HCT116 (cell line): ENCODE data around the gene EDEM1. TPM values are rescaled to one million over a fixed set of nuclear protein-coding genes. Genes with fewer than 3 reads are reported as not detected.

Experiments
- ATAC-seq: fragments of 200-7000 bp; cut with Tn5 transposase; 2 replicates; pipeline ENCODE4 v1.9.1; 2020; ENCODE audit warnings: mild to moderate bottlenecking, moderate library complexity
- BruUV-seq: library from RNA; stranded (reverse); fragments of 400-500 nt; replicated peaks from 2 replicates; lab custom pipeline; 2021; lab: Mats Ljungman, UMichigan
- CTCF ChIA-PET: fragments of 300-600 bp; sonication (Branson Sonifier 250); formaldehyde crosslinking; loops from one replicate; lab custom pipeline; 2021; ENCODE audit warnings: antibody characterized with exemption; lab: Charles Lee
- POLR2A ChIA-PET: fragments of 300-600, 350-600 bp; sonication (Branson Sonifier 250); formaldehyde crosslinking; loops from one replicate; lab custom pipeline; 2021; ENCODE audit warnings: antibody characterized with exemption; lab: Charles Lee
- RAD21 ChIA-PET, 2 experiments: fragments of 300-600 bp; sonication (Branson Sonifier 250); formaldehyde crosslinking; loops; one replicate each; lab custom pipeline; 2023; ENCODE audit warnings: low total read pairs in 2 of 2; ENCODE audit not compliant: uncharacterized antibody in 2 of 2, unreplicated experiment in 2 of 2, low non-redundant PET in 1 of 2; lab: Charles Lee
- DNase-seq: peaks from one replicate; pipeline ENCODE4 v3.0.0-alpha.2; 2010; ENCODE audit warnings: low read depth, low spot score
- H2AFZ ChIP-seq: fragments of 200-600 bp; shearing (Covaris generic), sonication (generic); 2 replicates; pipeline ENCODE4 v1.6.1; 2017; ENCODE audit warnings: low read depth, mixed run types, mixed read lengths, antibody characterized with exemption, low read length; ENCODE audit not compliant: poor library complexity, severe bottlenecking
- H3K27ac ChIP-seq: 2 replicates; pipeline ENCODE4 v1.5.1; 2012; ENCODE audit warnings: low read depth, low read length
- H3K27me3 ChIP-seq: fragments of 200-600 bp; sonication (generic); 2 replicates; pipeline ENCODE4 v1.6.1; 2016; ENCODE audit warnings: mixed run types, low read length, mixed read lengths; ENCODE audit not compliant: insufficient read depth
- H3K36me3 ChIP-seq, 2 experiments: fragments of 200-500 bp in 1 of 2; fragments of 200-600 bp in 1 of 2; sonication (Bioruptor generic) in 1 of 2; sonication (generic) in 1 of 2; 2 replicates each; pipeline versions ENCODE4 v1.5.1 to v1.6.1; 2014 to 2016; ENCODE audit warnings: low read length in 2 of 2, inconsistent platforms in 1 of 2, mixed read lengths in 1 of 2, mixed run types in 1 of 2; ENCODE audit not compliant: insufficient read depth in 2 of 2, control insufficient read depth in 1 of 2
- H3K4me1 ChIP-seq, 2 experiments: fragments of 200-600 bp in 1 of 2; sonication (generic) in 1 of 2; 2 replicates each; pipeline versions ENCODE4 v1.5.1 to v1.6.1; 2012 to 2017; ENCODE audit warnings: low read length in 2 of 2, inconsistent platforms in 1 of 2, mild to moderate bottlenecking in 1 of 2, mixed read lengths in 1 of 2, mixed run types in 1 of 2, moderate library complexity in 1 of 2; ENCODE audit not compliant: insufficient read depth in 2 of 2, control insufficient read depth in 1 of 2
- H3K4me2 ChIP-seq: fragments of 200-600 bp; sonication (generic); 2 replicates; pipeline ENCODE4 v1.6.1; 2017; ENCODE audit warnings: mixed run types, low read length, mixed read lengths
- H3K4me3 ChIP-seq, 2 experiments: fragments of 200-600 bp in 1 of 2; sonication (generic) in 1 of 2; replicated peaks in 1 of 2; 2 replicates each; pipeline ENCODE4 v1.5.1; 2011 to 2016; ENCODE audit warnings: low read length in 2 of 2, control low read depth in 1 of 2, low read depth in 1 of 2, mild to moderate bottlenecking in 1 of 2, mixed read lengths in 1 of 2, mixed run types in 1 of 2
- H3K79me2 ChIP-seq: fragments of 200-600 bp; sonication (generic); 2 replicates; pipeline ENCODE4 v1.6.1; 2017; ENCODE audit warnings: mild to moderate bottlenecking, mixed run types, low read length, moderate library complexity, mixed read lengths; ENCODE audit not compliant: insufficient read depth
- H3K9ac ChIP-seq: fragments of 200-600 bp; sonication (generic); 2 replicates; pipeline ENCODE4 v1.6.1; 2016; ENCODE audit warnings: low read length, mixed read lengths
- H3K9me2 ChIP-seq: fragments of 200-600 bp; sonication (generic), shearing (Covaris generic); 2 replicates; pipeline ENCODE4 v1.6.1; 2017; ENCODE audit warnings: mixed run types, mild to moderate bottlenecking, moderate library complexity; ENCODE audit not compliant: insufficient read depth
- H3K9me3 ChIP-seq, 2 experiments: fragments of 200-500 bp in 1 of 2; fragments of 200-600 bp in 1 of 2; sonication (Bioruptor generic) in 1 of 2; sonication (generic) in 1 of 2; 2 replicates each; pipeline ENCODE4 v1.6.1; 2014 to 2017; ENCODE audit warnings: low read length in 2 of 2, mixed read lengths in 2 of 2, inconsistent platforms in 1 of 2, low read depth in 1 of 2, mild to moderate bottlenecking in 1 of 2, mixed run types in 1 of 2, moderate library complexity in 1 of 2; ENCODE audit not compliant: control insufficient read depth in 1 of 2, insufficient read depth in 1 of 2
- H4K20me1 ChIP-seq: fragments of 200-600 bp; sonication (generic), shearing (Covaris generic); 2 replicates; pipeline ENCODE4 v1.6.1; 2017; ENCODE audit warnings: mixed run types, mild to moderate bottlenecking, moderate library complexity; ENCODE audit not compliant: insufficient read depth
- ELF1 ChIP-seq: IDR thresholded peaks from 2 replicates; pipeline ENCODE4 v1.6.1; 2012; ENCODE audit warnings: low read depth, borderline replicate concordance
- POLR2AphosphoS5 ChIP-seq: IDR thresholded peaks from 2 replicates; pipeline ENCODE4 v1.6.1; 2011; ENCODE audit warnings: mild to moderate bottlenecking, low read depth, low read length, moderate library complexity
- YY1 ChIP-seq: IDR thresholded peaks from 2 replicates; pipeline ENCODE4 v1.6.1; 2011; ENCODE audit warnings: low read length, low read depth, moderate library complexity, mild to moderate bottlenecking; ENCODE audit not compliant: insufficient replicate concordance; ENCODE audit errors: extremely low read depth
- ZFX ChIP-seq: fragments of 450-650 bp; IDR thresholded peaks from 2 replicates; pipeline ENCODE4 v1.6.1; 2017
- intact Hi-C: fragments of 100-400 bp; cut with micrococcal nuclease; formaldehyde crosslinking; loops from 2 replicates; pipeline ENCODE4 v1.10.0; 2022
- total RNA-seq: library from RNA; stranded (reverse); gene quantifications from one replicate; pipeline ENCODE4 v1.2.1, GENCODE V29; 2021; ENCODE audit not compliant: unreplicated experiment
- TF ChIP-seq, protein P1 (sequence below): IDR thresholded peaks from 2 replicates; pipeline ENCODE4 v1.6.1; 2012

Gene EDEM1
- total RNA-seq, 1 experiment from 2014 or later: 23.7 TPM

- Histone ChIP-seq H3K4me2 (peak overlapping the region; percentile 96), H3K4me1 (peaks cover 10 to 26% of the 10 kb centered on the region in 2 experiments), H2AFZ (no peak overlapping the region), H3K27me3 (no peaks in the 10 kb centered on the region), H3K36me3 (no peaks in the 10 kb centered on the region), H3K79me2 (peaks cover 54% of the 10 kb centered on the region), H3K4me3 (peak overlapping the region; percentile 65 to 88), H3K27ac (peak overlapping the region; percentile 90), H3K9me3 (no peaks in the 10 kb centered on the region), H3K9ac (peak overlapping the region; percentile 97), H4K20me1 (no peaks in the 10 kb centered on the region; the same call in 1 of the 2 replicates), H3K9me2 (no peaks in the 10 kb centered on the region)
- ChIA-PET CTCF (no interaction called here), RAD21 (no interaction called here), POLR2A (no interaction called here)
- ATAC-seq (peak; percentile 43), DNase-seq (no peak)
- intact Hi-C loops: loop anchor here (2.0 to 5.0 kb wide), 2 partner anchors 65 to 211 kb away; partner anchors contain the start of genes ARL8B and BHLHE40
- no TSS peak for BruUV-seq
- TF ChIP-seq ZFX (peak; percentile 96), ELF1 (no peak)
- TF ChIP-seq, protein P1, sequence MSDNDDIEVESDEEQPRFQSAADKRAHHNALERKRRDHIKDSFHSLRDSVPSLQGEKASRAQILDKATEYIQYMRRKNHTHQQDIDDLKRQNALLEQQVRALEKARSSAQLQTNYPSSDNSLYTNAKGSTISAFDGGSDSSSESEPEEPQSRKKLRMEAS: peak; percentile 23; the same call in 1 of the 2 replicates
These were observed 462 bp downstream of the EDEM1 start for GRCh38 chr3:5187920-5188418.

- Histone ChIP-seq H3K79me2 (peaks cover 59% of the 10 kb centered on the region), H3K27me3 (no peaks in the 10 kb centered on the region), H3K36me3 (no peaks in the 10 kb centered on the region), H3K9me2 (no peaks in the 10 kb centered on the region), H4K20me1 (no peaks in the 10 kb centered on the region; the same call in 1 of the 2 replicates), H3K4me2 (peak overlapping the region; percentile 96), H3K4me3 (peak overlapping the region; percentile 65 to 88), H2AFZ (no peak overlapping the region), H3K4me1 (peaks cover 14 to 31% of the 10 kb centered on the region in 2 experiments), H3K9me3 (no peaks in the 10 kb centered on the region), H3K9ac (peak overlapping the region; percentile 97), H3K27ac (peak overlapping the region; percentile 90)
- peak; percentile 7; the same call in 1 of the 2 replicates for ATAC-seq
- DNase-seq: no peak
- ChIA-PET RAD21 (no interaction called here), POLR2A (no interaction called here), CTCF (no interaction called here)
- TF ChIP-seq YY1 (peak; percentile 28), POLR2AphosphoS5 (no peak)
- TSS peak; percentile 49 for BruUV-seq
- intact Hi-C loops: loop anchor here (5.0 kb wide), 1 partner anchor 211 kb away; the partner anchor contains the start of gene BHLHE40
These were observed 1.1 kb downstream of the EDEM1 start for GRCh38 chr3:5188419-5189221.
